Left lung (tissue), 10 donors: ENCODE measurements around the gene UPK3A. TPM values are rescaled to one million over a fixed set of nuclear protein-coding genes. Genes with fewer than 3 reads are reported as not detected.

Source experiments
- ATAC-seq: fragments of 200-7000 bp; cut with Tn5 transposase; one replicate; pipeline ENCODE4 v1.9.1; 2020; ENCODE audit warnings: moderate library complexity
- DNase-seq, 4 donors: peaks; one replicate each; pipeline ENCODE4 v3.0.0-alpha.2; 2013 to 2020
- H3K27ac ChIP-seq, 2 donors: fragments of 200-600 bp; sonication (generic) in 1 of 2; one replicate each; pipeline versions ENCODE4 v1.5.0 to v1.8.0; 2020 to 2021
- H3K27me3 ChIP-seq, 2 donors: fragments of 200-600 bp; sonication (generic) in 1 of 2; one replicate each; pipeline versions ENCODE4 v1.5.0 to v1.8.0; 2020 to 2021
- H3K36me3 ChIP-seq, 2 donors: fragments of 200-600 bp; sonication (generic) in 1 of 2; one replicate each; pipeline versions ENCODE4 v1.5.0 to v1.8.0; 2020 to 2021
- H3K4me1 ChIP-seq, 2 donors: fragments of 200-600 bp; one replicate each; pipeline ENCODE4 v1.8.0; 2021
- H3K4me3 ChIP-seq, 2 donors: fragments of 200-600 bp; sonication (generic) in 1 of 2; one replicate each; pipeline versions ENCODE4 v1.5.0 to v1.8.0; 2020 to 2021; ENCODE audit warnings: mild to moderate bottlenecking in 1 of 2
- H3K9me3 ChIP-seq, 2 donors: fragments of 200-600 bp; sonication (generic) in 1 of 2; one replicate each; pipeline versions ENCODE4 v1.5.0 to v1.8.0; 2020 to 2021
- intact Hi-C, 2 donors: fragments of 100-400 bp; cut with DNase I; formaldehyde crosslinking; loops; one replicate each; pipeline versions ENCODE4 v1.11.2 to v1.14.2; 2022
- polyA plus RNA-seq, 6 donors: library from polyadenylated mRNA; unstranded; fragments of 120-200 nt; gene quantifications; one replicate each; pipeline ENCODE4 v1.2.1, GENCODE V29; 2013; ENCODE audit not compliant: insufficient read length in 6 of 6
- total RNA-seq, 2 donors: library from RNA; stranded (reverse); fragmentation: NEBNext Ultra II Directional; extraction: Animal tissue kit (Norgen Biotek cat#: 25700); gene quantifications; one replicate each; pipeline ENCODE4 v1.2.1, GENCODE V29; 2021
- TF ChIP-seq, protein P1 (sequence below), 2 donors: fragments of 200-600 bp; sonication (generic) in 1 of 2; IDR thresholded peaks; one replicate each; pipeline versions ENCODE4 v1.5.0 to v1.8.0; 2021; ENCODE audit warnings: antibody characterized with exemption in 2 of 2
- donor health status: DM: no; HTN: yes; CAD: no.
- donor health status: DM: no; HTN: no; CAD: no.

Gene UPK3A
- total and polyA plus RNA-seq, 8 donors = 0.19 to 0.72 (median 0.27) TPM; not detected in 3

DNA sequence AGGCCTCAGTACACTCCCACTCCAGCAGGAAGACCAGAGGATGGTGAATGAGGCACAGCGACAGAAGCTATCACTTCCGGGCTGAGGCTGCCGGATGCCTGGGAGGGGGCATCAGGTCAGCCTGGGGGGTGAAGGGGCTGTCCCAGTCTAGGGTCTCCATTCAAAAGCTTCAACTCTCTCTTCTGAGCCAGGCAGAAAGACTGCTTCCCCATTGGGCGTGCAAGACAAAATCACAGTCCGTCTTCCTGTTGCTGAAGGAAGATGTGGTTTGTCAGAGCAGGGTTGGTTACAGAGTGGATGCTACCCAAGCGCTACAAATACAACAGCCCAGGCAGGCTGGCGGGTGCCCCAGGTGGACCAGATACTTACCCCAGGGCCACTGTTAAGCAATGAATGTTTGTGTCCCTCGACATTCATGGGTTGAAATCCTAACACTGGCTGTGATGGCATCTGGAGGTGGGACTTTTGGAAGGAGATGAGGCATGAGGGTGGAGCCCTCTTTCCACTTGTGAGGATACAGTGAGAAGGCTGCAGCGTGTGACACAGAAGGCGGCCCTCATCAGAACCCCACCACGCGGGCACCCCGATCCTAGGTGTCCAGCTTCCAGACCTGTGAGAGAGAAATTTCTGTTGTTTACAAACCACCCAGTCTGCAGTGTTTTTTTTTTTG, 12.0 kb downstream of the UPK3A start:
- Histone ChIP-seq H3K4me1 (peaks cover 0 to 6% of the 10 kb centered on the region in 2 donors), H3K9me3 (no peaks in the 10 kb centered on the region), H3K36me3 (no peaks in the 10 kb centered on the region), H3K27ac (no peak overlapping the region), H3K27me3 (peaks cover 0 to 12% of the 10 kb centered on the region in 2 donors), H3K4me3 (no peak overlapping the region)
- TF ChIP-seq, protein P1, sequence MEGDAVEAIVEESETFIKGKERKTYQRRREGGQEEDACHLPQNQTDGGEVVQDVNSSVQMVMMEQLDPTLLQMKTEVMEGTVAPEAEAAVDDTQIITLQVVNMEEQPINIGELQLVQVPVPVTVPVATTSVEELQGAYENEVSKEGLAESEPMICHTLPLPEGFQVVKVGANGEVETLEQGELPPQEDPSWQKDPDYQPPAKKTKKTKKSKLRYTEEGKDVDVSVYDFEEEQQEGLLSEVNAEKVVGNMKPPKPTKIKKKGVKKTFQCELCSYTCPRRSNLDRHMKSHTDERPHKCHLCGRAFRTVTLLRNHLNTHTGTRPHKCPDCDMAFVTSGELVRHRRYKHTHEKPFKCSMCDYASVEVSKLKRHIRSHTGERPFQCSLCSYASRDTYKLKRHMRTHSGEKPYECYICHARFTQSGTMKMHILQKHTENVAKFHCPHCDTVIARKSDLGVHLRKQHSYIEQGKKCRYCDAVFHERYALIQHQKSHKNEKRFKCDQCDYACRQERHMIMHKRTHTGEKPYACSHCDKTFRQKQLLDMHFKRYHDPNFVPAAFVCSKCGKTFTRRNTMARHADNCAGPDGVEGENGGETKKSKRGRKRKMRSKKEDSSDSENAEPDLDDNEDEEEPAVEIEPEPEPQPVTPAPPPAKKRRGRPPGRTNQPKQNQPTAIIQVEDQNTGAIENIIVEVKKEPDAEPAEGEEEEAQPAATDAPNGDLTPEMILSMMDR (IDR thresholded peaks at IDR 0.05) = no peak
- DNase-seq (no peak), ATAC-seq (no peak)
- intact Hi-C loops = no loop called here

DNA sequence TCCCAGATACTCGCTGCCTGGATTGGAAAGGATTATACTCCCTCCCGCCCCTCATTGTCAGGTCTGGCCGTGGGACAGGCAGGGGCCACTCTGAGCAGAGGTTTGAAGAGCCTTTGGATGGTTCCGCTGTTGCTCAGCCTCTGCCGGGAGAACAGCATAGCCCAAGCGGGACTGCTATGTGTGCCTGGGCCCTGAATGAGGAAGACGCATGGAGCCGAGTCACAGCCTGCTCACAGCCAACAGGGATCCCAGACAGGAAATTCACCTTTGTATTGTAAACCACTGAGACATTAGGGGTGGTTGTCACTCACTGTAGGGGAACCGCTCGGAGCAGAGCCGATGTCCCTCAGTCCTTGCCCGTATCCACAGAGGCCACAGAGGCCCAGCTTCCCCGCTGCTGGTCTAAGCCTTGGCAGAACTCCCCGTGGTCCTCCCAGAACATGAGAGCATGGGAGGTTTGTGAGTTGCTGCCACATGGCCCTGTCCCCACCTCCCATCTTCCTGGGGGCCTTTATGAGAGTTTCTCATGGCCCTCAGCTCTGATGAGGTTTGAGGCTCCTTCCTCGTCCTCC, 14.3 kb downstream of the UPK3A start:
- no peaks in the 10 kb centered on the region for H3K27me3 ChIP-seq
- DNase-seq (no peak), ATAC-seq (no peak)
- H3K4me3 ChIP-seq = no peak overlapping the region
- H3K36me3 ChIP-seq = no peaks in the 10 kb centered on the region
- no peak overlapping the region for H3K27ac ChIP-seq
- TF ChIP-seq, protein P1 (IDR thresholded peaks at IDR 0.05) = no peak
- H3K4me1 ChIP-seq = peaks cover 0 to 6% of the 10 kb centered on the region in 2 donors
- intact Hi-C loops = no loop called here
- no peaks in the 10 kb centered on the region for H3K9me3 ChIP-seq

DNA sequence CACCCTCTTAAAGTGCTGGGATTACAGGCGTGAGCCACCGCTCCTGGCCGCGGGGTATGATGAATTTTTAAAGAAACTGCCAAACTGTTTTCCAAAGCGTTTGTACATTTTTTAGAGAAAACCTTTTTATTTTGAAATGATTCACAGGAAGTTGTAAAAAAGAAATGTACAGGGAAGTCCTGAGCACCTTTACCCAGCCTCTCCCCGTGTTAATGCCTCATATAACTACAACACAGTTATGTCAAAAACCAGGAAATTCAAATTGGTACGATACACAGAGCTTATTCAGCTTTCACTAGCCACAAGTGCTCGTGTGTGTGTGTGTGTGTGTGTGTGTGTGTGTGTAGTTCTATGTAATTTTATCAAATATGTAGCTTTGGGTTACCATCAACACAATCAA, 18.0 kb downstream of the UPK3A start:
- intact Hi-C loops = no loop called here
- DNase-seq (no peak), ATAC-seq (no peak)
- Histone ChIP-seq H3K9me3 (no peaks in the 10 kb centered on the region), H3K4me3 (no peak overlapping the region), H3K27me3 (no peaks in the 10 kb centered on the region), H3K27ac (no peak overlapping the region), H3K4me1 (no peaks in the 10 kb centered on the region), H3K36me3 (no peaks in the 10 kb centered on the region)
- TF ChIP-seq, protein P1 (IDR thresholded peaks at IDR 0.05) = no peak

DNA sequence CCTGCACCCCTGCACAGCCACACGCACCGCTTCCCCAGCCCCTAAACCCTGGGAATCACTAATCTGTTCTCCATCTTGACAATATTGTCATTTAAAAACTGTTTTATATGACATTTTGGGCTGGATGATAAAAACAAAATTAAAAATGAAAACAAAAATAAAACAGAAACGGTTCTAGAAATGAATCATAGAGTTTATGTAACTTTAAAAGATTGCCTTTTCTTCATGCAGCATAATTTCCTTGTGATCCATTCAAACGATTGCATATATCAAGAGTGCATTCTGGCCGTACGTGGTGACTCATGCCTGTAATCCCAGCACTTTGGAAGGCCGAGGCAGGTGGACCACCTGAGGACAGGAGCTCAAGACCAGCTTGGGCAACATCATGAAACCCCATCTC, 18.4 kb downstream of the UPK3A start:
- Histone ChIP-seq H3K4me1 (no peaks in the 10 kb centered on the region), H3K27me3 (no peaks in the 10 kb centered on the region), H3K4me3 (no peak overlapping the region), H3K9me3 (no peaks in the 10 kb centered on the region), H3K27ac (no peak overlapping the region), H3K36me3 (no peaks in the 10 kb centered on the region)
- DNase-seq (no peak), ATAC-seq (no peak)
- TF ChIP-seq, protein P1 (IDR thresholded peaks at IDR 0.05) = no peak
- intact Hi-C loops = no loop called here

DNA sequence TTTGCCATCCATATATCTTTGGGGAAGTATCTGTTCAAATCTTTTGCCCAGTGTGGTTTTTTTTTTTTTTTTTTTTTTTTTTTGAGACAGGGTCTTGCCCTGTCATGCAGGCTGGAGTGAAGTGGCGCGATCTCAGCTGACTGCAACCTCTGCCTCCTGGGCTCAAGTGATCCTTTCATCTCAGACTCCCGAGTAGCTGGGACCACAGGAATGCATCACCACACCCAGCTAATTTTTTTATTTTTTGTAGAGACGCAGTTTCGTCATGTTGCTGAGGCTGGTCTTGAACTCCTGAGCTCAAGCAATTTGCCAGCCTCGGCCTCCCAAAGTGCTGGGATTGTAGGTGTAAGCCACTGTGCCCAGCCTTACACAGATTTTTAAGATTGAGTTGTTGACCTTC, 20.2 kb downstream of the UPK3A start:
- DNase-seq = no peak
- peaks cover 0 to 9% of the 10 kb centered on the region in 2 donors for H3K4me1 ChIP-seq
- no peak overlapping the region for H3K27ac ChIP-seq
- intact Hi-C loops = no loop called here
- no peaks in the 10 kb centered on the region for H3K27me3 ChIP-seq
- H3K36me3 ChIP-seq = no peaks in the 10 kb centered on the region
- no peaks in the 10 kb centered on the region for H3K9me3 ChIP-seq
- TF ChIP-seq, protein P1 (IDR thresholded peaks at IDR 0.05) = no peak
- H3K4me3 ChIP-seq = no peak overlapping the region
- no peak for ATAC-seq
